Ishikawa (cell line): ENCODE results near the gene PRKCH.

Experiments used
- EGR1 ChIP-seq: IDR thresholded peaks from 2 replicates; pipeline ENCODE4 v1.6.1; 2012
- EP300 ChIP-seq: IDR thresholded peaks from 2 replicates; pipeline ENCODE4 v1.6.1; 2012; ENCODE audit warnings: borderline replicate concordance
- RAD21 ChIP-seq: IDR thresholded peaks from 2 replicates; pipeline ENCODE4 v1.6.1; 2012; ENCODE audit warnings: low read depth
- TAF1 ChIP-seq: IDR thresholded peaks from 2 replicates; pipeline ENCODE4 v1.6.1; 2012; ENCODE audit warnings: low read depth, mild to moderate bottlenecking
- YY1 ChIP-seq: IDR thresholded peaks from 2 replicates; pipeline ENCODE4 v1.6.1; 2012; ENCODE audit warnings: low read depth
- TF ChIP-seq, protein P1 (sequence below): IDR thresholded peaks from 2 replicates; pipeline ENCODE4 v1.6.1; 2012
- TF ChIP-seq, protein P2 (sequence below): IDR thresholded peaks from 2 replicates; pipeline ENCODE4 v1.6.1; 2012

- TF ChIP-seq YY1: no peak
- TF ChIP-seq, protein P1, sequence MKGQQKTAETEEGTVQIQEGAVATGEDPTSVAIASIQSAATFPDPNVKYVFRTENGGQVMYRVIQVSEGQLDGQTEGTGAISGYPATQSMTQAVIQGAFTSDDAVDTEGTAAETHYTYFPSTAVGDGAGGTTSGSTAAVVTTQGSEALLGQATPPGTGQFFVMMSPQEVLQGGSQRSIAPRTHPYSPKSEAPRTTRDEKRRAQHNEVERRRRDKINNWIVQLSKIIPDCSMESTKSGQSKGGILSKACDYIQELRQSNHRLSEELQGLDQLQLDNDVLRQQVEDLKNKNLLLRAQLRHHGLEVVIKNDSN: no peak
- TF ChIP-seq EP300: no peak
- TF ChIP-seq, protein P2, sequence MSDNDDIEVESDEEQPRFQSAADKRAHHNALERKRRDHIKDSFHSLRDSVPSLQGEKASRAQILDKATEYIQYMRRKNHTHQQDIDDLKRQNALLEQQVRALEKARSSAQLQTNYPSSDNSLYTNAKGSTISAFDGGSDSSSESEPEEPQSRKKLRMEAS: no peak
- TF ChIP-seq RAD21: no peak
- no peak for TF ChIP-seq TAF1
- no peak for TF ChIP-seq EGR1
Observed at GRCh38 chr14:61508526-61508925, 187.1 kb downstream of the PRKCH start.
